HepG2 (cell line): ENCODE data around the gene CORO7. TPM values are rescaled to one million over a fixed set of nuclear protein-coding genes. Genes with fewer than 3 reads are reported as not detected.
A peak's percentile ranks its signal among the peaks of the same experiment; 100 is the strongest.

ENCODE experiments used
- AGO1 ChIP-seq: fragments of 200-400 bp; formaldehyde crosslinking; IDR thresholded peaks from 2 replicates; pipeline ENCODE4 v1.6.1; 2017; ENCODE audit warnings: mild to moderate bottlenecking, low read depth, low read length, moderate library complexity; ENCODE audit not compliant: poor library complexity, severe bottlenecking
- BRD4 ChIP-seq: sonication (generic); formaldehyde crosslinking; IDR thresholded peaks from 2 replicates; pipeline ENCODE4 v1.4.0; 2020; ENCODE audit warnings: missing genetic modification reagents
- CCAR2 ChIP-seq: fragments of 200-400 bp; formaldehyde crosslinking; optimal IDR thresholded peaks from 2 replicates; pipeline ENCODE3; 2018; ENCODE audit warnings: low read depth, mild to moderate bottlenecking, low read length, moderate library complexity
- HMG20A ChIP-seq: IDR thresholded peaks from 2 replicates; pipeline ENCODE4 v1.6.1; 2016; ENCODE audit warnings: borderline replicate concordance
- HNRNPUL1 ChIP-seq: fragments of 200-400 bp; formaldehyde crosslinking; IDR thresholded peaks from 2 replicates; pipeline ENCODE4 v1.6.1; 2017; ENCODE audit warnings: low read depth, mild to moderate bottlenecking, low read length, moderate library complexity
- MED1 ChIP-seq: sonication (generic); formaldehyde crosslinking; IDR thresholded peaks from 2 replicates; pipeline ENCODE4 v1.4.0; 2020; ENCODE audit warnings: missing genetic modification reagents
- MED13 ChIP-seq: sonication (generic); formaldehyde crosslinking; IDR thresholded peaks from 2 replicates; pipeline ENCODE4 v1.5.0; 2020; ENCODE audit warnings: missing genetic modification reagents
- MLLT10 ChIP-seq: sonication (generic); formaldehyde crosslinking; IDR thresholded peaks from 2 replicates; pipeline ENCODE4 v1.4.0; 2020; ENCODE audit warnings: missing genetic modification reagents
- MZF1 ChIP-seq: sonication (generic); formaldehyde crosslinking; IDR thresholded peaks from 2 replicates; pipeline ENCODE4 v1.8.1; 2023; ENCODE audit warnings: mild to moderate bottlenecking, missing genetic modification reagents, borderline replicate concordance
- NFATC3 ChIP-seq: sonication (generic); formaldehyde crosslinking; IDR thresholded peaks from 2 replicates; pipeline ENCODE4 v1.5.1; 2020; ENCODE audit warnings: mild to moderate bottlenecking, missing genetic modification reagents
- NR2F6 ChIP-seq, 2 experiments: IDR thresholded peaks; 2 replicates each; pipeline ENCODE4 v1.6.1; 2016; ENCODE audit warnings: antibody characterized with exemption in 1 of 2, mild to moderate bottlenecking in 1 of 2
- SRSF4 ChIP-seq: fragments of 200-400 bp; formaldehyde crosslinking; IDR thresholded peaks from one replicate; pipeline ENCODE4 v1.6.1; 2018; ENCODE audit warnings: mild to moderate bottlenecking, low read depth, low read length, moderate library complexity; ENCODE audit not compliant: poor library complexity, severe bottlenecking
- TAF1 ChIP-seq: sonication (generic); formaldehyde crosslinking; IDR thresholded peaks from 2 replicates; pipeline ENCODE4 v1.4.0; 2020; ENCODE audit warnings: missing genetic modification reagents
- ZBTB7B ChIP-seq: sonication (generic); formaldehyde crosslinking; IDR thresholded peaks from 2 replicates; pipeline ENCODE4 v1.4.0; 2020; ENCODE audit warnings: missing genetic modification reagents
- ZFX ChIP-seq: sonication (generic); formaldehyde crosslinking; IDR thresholded peaks from 2 replicates; pipeline ENCODE4 v1.4.0; 2020; ENCODE audit warnings: mild to moderate bottlenecking, low read depth, missing genetic modification reagents, moderate library complexity
- ZMYM3 ChIP-seq: sonication (generic); formaldehyde crosslinking; IDR thresholded peaks from 2 replicates; pipeline ENCODE4 v1.5.1; 2020; ENCODE audit warnings: mild to moderate bottlenecking, missing genetic modification reagents
- ZNF326 ChIP-seq: sonication (generic); formaldehyde crosslinking; IDR thresholded peaks from 2 replicates; pipeline ENCODE4 v1.4.0; 2020; ENCODE audit warnings: missing genetic modification reagents, borderline replicate concordance
- ZNF563 ChIP-seq: sonication (generic); formaldehyde crosslinking; IDR thresholded peaks from 2 replicates; pipeline ENCODE4 v1.8.0; 2022; ENCODE audit warnings: mild to moderate bottlenecking, moderate library complexity, missing genetic modification reagents
- ZNF674 ChIP-seq: sonication (generic); formaldehyde crosslinking; IDR thresholded peaks from 2 replicates; pipeline ENCODE4 v1.5.0; 2020; ENCODE audit warnings: low read depth, mild to moderate bottlenecking, missing genetic modification reagents
- ZNF747 ChIP-seq: sonication (generic); formaldehyde crosslinking; IDR thresholded peaks from 2 replicates; pipeline ENCODE4 v1.8.1; 2023; ENCODE audit warnings: missing genetic modification reagents, mild to moderate bottlenecking, borderline replicate concordance
- polyA plus RNA-seq, 8 experiments: library from polyadenylated mRNA; depleted of rRNA in 3 of 8; stranded (reverse) in 7 of 8; unstranded in 1 of 8; fragments of >200 nt; fragmentation: Illumina TruSeq in 4 of 8; extraction: Trizol in 4 of 8; gene quantifications; 2 replicates each; pipeline versions ENCODE4 v1.2.1 to v1.2.3, GENCODE V29; 2011 to 2016; ENCODE audit warnings: low read depth in 4 of 8, missing spikeins in 1 of 8, mixed read lengths in 1 of 8; ENCODE audit not compliant: insufficient read depth in 1 of 8
- total RNA-seq, 5 experiments: library from RNA; depleted of rRNA; stranded (reverse); fragments of >200 nt; fragmentation: Illumina TruSeq; extraction: Trizol; gene quantifications; 2 replicates each; pipeline ENCODE4 v1.2.3, GENCODE V29; 2016; ENCODE audit warnings: low read depth in 1 of 5
- TF ChIP-seq, protein P1 (sequence below): sonication (generic); formaldehyde crosslinking; IDR thresholded peaks from 2 replicates; pipeline ENCODE4 v1.4.0; 2020; ENCODE audit warnings: missing genetic modification reagents, borderline replicate concordance
- TF ChIP-seq, protein P2 (sequence below): sonication (generic); formaldehyde crosslinking; IDR thresholded peaks from 2 replicates; pipeline ENCODE4 v1.5.1; 2020; ENCODE audit warnings: missing genetic modification reagents, mild to moderate bottlenecking, borderline replicate concordance
- TF ChIP-seq, protein P3 (sequence below): sonication (generic); formaldehyde crosslinking; conservative IDR thresholded peaks from 2 replicates; pipeline ENCODE4 v1.5.0; 2020; ENCODE audit warnings: missing genetic modification reagents

The CORO7 gene
- total and polyA plus RNA-seq, 2 of the 13 experiments (the other 11 are each of a cell fraction or from before 2014, with no cell fraction given): 9.9 to 14.3 TPM

DNA sequence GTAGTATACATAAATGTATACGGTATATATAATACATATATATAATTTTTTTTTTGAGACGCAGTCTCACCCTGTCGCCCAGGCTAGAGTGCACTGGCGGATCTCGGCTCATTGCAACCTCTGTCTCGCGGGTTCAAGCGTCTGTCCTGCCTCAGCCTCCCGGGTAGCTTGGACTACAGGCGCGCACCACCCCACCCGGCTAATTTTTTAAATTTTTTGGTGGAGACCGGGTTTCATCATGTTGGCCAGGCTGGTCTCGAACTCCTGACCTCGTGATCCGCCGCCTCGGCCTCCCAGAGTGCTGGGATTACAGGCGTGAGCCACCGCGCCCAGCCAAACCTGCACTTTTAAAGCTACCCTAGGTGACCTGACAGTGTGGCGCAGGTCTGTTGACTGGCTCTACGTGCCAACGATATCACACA, 66.0 kb downstream of the CORO7 start (continued):
- TF ChIP-seq SRSF4: no peak
- no peak for TF ChIP-seq HMG20A (CRISPR knock-in tag)
- TF ChIP-seq, protein P1, sequence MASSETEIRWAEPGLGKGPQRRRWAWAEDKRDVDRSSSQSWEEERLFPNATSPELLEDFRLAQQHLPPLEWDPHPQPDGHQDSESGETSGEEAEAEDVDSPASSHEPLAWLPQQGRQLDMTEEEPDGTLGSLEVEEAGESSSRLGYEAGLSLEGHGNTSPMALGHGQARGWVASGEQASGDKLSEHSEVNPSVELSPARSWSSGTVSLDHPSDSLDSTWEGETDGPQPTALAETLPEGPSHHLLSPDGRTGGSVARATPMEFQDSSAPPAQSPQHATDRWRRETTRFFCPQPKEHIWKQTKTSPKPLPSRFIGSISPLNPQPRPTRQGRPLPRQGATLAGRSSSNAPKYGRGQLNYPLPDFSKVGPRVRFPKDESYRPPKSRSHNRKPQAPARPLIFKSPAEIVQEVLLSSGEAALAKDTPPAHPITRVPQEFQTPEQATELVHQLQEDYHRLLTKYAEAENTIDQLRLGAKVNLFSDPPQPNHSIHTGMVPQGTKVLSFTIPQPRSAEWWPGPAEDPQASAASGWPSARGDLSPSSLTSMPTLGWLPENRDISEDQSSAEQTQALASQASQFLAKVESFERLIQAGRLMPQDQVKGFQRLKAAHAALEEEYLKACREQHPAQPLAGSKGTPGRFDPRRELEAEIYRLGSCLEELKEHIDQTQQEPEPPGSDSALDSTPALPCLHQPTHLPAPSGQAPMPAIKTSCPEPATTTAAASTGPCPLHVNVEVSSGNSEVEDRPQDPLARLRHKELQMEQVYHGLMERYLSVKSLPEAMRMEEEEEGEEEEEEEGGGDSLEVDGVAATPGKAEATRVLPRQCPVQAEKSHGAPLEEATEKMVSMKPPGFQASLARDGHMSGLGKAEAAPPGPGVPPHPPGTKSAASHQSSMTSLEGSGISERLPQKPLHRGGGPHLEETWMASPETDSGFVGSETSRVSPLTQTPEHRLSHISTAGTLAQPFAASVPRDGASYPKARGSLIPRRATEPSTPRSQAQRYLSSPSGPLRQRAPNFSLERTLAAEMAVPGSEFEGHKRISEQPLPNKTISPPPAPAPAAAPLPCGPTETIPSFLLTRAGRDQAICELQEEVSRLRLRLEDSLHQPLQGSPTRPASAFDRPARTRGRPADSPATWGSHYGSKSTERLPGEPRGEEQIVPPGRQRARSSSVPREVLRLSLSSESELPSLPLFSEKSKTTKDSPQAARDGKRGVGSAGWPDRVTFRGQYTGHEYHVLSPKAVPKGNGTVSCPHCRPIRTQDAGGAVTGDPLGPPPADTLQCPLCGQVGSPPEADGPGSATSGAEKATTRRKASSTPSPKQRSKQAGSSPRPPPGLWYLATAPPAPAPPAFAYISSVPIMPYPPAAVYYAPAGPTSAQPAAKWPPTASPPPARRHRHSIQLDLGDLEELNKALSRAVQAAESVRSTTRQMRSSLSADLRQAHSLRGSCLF (CRISPR knock-in tag): no peak
- no peak for TF ChIP-seq MLLT10
- no peak for TF ChIP-seq ZNF326 (CRISPR knock-in tag)
- TF ChIP-seq MZF1 (CRISPR knock-in tag): no peak
- TF ChIP-seq TAF1: no peak
- no peak for TF ChIP-seq ZNF674 (CRISPR knock-in tag)
- no peak for TF ChIP-seq MED1 (CRISPR knock-in tag)
- no peak for TF ChIP-seq CCAR2
- TF ChIP-seq ZNF563 (CRISPR knock-in tag): no peak
- no peak for TF ChIP-seq HNRNPUL1
- peak; percentile 32; the same call in 1 of the 2 replicates for TF ChIP-seq NR2F6 (IDR thresholded peaks at IDR 0.05)
- no peak for TF ChIP-seq NR2F6 (CRISPR knock-in tag; IDR thresholded peaks at IDR 0.05)
- TF ChIP-seq ZBTB7B (CRISPR knock-in tag): no peak
- TF ChIP-seq, protein P2, sequence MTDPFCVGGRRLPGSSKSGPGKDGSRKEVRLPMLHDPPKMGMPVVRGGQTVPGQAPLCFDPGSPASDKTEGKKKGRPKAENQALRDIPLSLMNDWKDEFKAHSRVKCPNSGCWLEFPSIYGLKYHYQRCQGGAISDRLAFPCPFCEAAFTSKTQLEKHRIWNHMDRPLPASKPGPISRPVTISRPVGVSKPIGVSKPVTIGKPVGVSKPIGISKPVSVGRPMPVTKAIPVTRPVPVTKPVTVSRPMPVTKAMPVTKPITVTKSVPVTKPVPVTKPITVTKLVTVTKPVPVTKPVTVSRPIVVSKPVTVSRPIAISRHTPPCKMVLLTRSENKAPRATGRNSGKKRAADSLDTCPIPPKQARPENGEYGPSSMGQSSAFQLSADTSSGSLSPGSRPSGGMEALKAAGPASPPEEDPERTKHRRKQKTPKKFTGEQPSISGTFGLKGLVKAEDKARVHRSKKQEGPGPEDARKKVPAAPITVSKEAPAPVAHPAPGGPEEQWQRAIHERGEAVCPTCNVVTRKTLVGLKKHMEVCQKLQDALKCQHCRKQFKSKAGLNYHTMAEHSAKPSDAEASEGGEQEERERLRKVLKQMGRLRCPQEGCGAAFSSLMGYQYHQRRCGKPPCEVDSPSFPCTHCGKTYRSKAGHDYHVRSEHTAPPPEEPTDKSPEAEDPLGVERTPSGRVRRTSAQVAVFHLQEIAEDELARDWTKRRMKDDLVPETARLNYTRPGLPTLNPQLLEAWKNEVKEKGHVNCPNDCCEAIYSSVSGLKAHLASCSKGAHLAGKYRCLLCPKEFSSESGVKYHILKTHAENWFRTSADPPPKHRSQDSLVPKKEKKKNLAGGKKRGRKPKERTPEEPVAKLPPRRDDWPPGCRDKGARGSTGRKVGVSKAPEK (CRISPR knock-in tag): no peak
- no peak for TF ChIP-seq AGO1
- TF ChIP-seq ZNF747 (CRISPR knock-in tag): 0 out of 2 replicates have a peak, but pooled peaks have one; percentile 33
- 0 out of 2 replicates have a peak, but pooled peaks have one; percentile 38 for TF ChIP-seq BRD4 (CRISPR knock-in tag)
- no peak for TF ChIP-seq NFATC3
- 0 out of 2 replicates have a peak, but pooled peaks have one; percentile 15 for TF ChIP-seq MED13
- TF ChIP-seq, protein P3, sequence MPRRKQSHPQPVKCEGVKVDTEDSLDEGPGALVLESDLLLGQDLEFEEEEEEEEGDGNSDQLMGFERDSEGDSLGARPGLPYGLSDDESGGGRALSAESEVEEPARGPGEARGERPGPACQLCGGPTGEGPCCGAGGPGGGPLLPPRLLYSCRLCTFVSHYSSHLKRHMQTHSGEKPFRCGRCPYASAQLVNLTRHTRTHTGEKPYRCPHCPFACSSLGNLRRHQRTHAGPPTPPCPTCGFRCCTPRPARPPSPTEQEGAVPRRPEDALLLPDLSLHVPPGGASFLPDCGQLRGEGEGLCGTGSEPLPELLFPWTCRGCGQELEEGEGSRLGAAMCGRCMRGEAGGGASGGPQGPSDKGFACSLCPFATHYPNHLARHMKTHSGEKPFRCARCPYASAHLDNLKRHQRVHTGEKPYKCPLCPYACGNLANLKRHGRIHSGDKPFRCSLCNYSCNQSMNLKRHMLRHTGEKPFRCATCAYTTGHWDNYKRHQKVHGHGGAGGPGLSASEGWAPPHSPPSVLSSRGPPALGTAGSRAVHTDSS (CRISPR knock-in tag): no peak
- no peak for TF ChIP-seq ZFX (CRISPR knock-in tag)
- peak; percentile 69 for TF ChIP-seq ZMYM3 (CRISPR knock-in tag)
